NCI-H748 (cell line): ENCODE data around the gene RAB11FIP3.

Experiments
- DNase-seq: peaks from one replicate; lab custom pipeline; 2025; ENCODE audit not compliant: unreplicated experiment; lab: John Stamatoyannopoulos, UW

The RAB11FIP3 gene

DNA sequence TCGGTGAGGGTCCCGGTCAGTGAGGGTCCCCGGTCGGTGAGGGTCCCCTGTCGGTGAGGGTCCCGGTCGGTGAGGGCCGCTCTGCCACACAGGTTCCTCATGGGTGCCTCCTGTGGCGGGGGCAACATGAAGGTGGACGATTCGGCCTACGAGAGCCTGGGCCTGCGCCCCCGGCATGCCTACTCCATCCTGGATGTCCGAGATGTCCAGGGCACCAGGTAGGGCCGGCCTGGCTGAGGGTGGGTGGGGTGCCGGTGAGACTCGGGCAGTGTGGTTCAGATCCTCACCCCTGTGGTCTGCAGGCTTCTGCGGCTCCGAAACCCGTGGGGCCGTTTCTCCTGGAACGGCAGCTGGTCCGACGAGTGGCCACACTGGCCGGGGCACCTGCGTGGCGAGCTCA is 125.8 kb downstream of the RAB11FIP3 start:
- DNase-seq: no peak

DNA sequence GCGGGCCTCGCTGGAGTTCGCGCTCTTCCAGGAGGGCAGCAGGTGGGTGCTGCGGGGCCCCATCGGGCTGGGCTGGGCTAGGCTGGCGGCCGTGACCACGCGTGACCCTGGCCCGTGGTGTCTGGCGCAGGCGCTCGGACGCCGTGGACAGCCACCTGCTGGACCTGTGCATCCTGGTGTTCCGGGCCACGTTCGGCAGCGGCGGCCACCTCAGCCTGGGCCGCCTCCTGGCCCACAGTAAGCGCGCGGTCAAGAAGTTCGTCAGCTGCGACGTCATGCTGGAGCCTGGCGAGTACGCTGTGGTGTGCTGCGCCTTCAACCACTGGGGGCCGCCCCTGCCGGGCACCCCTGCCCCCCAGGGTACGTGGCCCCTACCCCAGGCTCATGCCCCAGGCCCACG is 126.7 kb downstream of the RAB11FIP3 start:
- no peak for DNase-seq

DNA sequence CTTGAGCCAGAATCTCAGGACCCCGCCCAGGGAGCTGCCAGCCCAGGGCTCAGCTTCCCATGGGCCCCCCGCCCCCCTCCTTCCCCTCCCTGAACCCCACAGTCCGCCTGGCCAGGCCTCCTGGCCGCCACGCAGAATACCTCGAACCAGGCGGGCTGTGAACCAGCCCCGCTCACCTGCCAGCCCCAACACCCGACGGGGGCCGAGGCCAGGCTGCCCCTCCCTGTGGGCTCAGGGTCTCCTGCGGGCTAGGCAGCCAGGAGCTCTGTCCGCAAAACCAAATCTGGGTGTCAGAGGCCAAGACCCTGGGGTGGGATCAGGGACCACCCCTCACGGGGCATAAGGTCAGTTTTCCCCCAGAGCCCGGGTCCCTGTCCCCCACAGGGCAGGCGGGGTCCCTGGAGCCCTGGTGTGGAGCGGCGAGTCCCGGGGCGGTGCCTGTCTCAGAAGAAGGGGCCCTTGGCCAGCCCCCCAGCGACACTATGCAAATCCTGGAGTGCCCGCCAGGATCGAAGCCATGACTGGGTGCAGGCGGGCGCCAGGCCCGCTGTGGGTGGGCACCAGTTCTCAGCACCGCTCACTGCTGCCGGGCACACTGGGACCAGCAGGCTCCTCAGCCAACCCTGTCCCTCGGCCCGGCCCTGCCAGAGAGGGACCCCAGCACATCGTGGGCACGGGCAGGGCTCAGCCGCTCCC is 128.3 kb downstream of the RAB11FIP3 start:
- no peak for DNase-seq

DNA sequence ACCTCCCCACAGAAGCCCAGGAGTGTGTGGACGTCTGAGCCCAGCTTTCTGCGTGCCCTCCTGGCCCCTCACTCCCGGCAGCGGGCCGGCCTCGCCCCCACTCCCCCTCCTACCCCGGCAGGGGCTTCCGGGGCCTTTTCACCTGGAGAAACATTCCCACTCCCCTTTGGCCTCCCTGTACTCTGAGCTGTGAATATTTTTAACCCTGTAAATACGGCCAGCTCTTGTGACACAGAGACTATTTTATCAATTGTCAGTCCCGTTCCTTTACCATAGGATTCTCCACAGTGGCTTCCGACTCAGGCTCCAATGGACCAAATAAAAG is 128.8 kb downstream of the RAB11FIP3 start:
- DNase-seq: no peak

DNA sequence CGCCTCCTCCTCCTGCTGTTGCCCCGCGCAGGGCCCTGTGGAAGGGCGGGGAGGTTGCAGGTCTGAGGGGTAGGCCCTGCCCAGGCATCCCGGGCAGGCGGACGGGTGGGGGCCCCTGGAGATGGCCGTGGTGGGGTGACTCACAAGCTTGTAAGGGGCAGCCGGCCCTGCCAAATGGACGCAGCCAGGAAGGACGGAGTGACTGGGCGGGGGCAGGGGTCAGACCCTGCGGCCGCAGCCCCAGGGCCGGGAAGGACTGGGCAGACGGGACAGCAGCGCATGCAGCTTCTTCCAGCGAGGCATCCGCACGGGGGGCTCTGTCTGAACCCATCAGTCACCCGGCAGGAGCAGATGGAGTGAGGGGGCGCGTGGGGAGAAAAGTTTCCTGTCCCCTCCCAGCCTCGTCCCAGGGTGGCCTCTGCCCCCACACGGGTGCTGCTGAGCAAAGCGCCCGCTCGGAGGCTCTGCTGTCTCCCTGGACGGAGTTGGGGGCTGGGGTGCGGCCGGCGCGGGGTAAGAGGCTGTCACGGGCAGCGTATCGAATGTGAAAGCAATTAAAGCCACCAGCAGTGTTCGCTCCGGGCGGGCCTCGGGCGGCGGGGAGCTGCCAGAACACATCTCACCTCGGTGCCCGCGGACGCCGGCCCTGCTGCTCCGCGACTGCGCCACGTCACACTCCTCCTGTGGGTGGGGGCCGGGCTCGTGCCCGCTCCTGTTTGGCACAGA is 129.4 kb downstream of the RAB11FIP3 start:
- DNase-seq: no peak

DNA sequence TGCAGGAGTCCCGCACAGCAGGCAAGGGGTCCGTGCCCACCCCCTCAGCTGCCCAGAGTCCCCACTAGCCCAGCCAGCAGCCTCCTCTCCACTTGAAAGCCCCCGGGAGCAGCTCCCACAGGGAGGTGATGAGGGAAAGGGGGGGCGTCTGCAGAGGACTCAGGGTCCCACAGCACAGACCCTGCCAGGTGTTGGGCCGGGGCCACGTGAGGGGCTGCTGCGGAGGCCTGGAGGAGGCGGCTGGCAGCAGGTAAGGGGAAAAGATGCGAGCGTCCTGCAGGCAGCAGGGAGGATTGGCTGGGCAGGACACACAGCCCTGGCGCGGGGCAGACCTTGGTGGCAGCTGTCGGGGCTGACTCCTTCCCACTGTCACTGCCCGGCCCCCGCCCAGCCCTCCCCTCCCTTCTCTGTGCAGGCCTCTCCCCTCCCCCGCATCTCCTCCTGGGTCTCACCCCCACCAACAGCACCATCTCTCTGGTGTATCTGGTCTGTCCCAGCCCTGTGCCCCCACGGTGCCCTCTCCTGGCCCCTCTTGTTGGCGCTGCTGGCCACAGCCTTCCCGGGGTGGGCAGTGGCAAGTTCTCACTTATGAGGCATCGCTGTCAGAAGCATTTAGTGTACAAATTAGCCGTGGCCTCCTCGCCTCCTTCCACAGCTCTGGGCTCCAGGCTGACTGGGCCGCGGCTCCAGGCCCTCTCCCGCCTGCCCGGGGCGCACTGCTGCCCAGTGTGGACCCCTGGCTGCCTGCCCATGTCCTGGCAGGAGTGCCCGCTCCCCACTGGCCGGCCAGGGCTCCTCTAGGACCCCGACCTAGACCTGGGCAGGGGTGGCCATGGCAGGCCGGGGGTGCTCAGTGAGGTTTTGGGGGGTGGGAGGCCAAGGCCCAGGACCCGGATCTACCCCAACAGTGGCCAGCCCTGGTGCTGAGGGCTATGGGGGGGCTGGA is 130.4 kb downstream of the RAB11FIP3 start:
- DNase-seq: no peak

DNA sequence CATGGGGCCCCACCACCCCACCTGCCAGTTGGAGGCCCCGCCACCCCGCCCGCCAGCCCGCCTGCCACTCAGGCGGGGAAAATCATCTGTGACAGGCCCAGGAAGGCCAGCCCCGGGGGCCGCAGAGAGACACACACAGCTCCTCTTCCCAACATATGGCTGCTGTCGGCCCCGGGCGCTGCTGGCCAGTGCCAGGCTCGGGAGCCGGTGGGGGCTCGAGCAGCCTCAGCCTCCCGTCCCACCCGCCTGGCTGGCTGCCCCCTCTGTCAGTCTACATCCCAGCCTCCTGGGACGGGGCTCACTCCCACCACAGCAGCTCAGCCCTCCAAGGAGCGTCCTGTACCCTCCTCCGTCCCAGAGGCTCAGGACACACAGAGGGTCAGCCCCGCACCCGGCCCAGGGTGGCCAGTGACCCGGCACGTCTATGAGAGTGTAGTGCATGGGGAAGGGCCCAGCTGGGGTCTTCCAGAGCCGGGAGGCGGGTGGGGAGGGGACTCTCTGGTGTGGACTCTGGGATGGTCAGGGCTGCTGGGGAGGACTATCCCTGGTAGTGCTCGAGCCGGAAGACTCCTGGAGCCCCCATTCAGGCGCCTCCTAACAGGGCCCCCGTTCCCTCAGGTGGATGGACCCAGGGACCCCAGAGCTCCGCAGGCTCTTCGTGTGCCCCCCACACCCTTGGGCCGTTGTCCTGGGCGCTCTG is 131.2 kb downstream of the RAB11FIP3 start:
- DNase-seq: no peak

DNA sequence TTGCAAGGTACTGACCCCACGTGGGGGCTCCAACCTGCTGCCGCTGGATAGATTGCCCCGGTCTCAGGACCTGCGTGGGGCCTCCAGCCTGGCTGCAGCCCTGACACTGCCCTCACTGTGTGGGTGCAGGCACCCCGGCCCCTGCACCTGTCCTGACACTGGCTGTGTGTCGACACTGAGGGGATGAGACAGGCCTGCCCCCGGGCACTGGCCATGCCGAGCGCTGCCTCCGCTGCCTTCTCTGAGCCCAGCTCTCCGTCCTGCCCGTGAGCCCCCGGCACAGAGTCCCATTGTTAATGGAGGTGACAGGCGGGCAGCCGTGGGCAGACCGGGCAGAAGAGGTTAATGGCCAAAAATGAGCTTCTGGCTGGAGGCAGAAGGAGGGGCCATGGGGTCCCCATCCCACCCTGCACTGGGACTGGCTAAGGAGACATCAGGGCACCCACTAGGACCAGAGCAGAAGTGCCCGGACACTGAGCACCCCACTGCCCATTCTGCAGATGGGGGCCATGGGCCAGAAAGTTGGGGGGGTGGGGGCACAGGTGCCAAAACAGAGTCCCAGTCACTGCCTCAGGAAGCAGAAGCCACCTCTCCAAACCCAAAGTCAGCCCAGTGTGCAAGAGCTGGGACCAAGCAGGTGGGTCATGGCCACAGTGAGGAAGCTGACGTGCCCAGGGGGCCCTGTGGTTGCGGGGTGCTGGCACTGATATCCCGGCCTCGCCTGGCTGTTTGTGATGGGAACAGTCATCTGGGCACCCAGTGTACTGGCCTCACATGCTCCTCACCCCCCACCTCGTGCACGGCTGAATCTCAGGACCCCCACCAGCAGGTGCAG is 132.2 kb downstream of the RAB11FIP3 start:
- DNase-seq: no peak

DNA sequence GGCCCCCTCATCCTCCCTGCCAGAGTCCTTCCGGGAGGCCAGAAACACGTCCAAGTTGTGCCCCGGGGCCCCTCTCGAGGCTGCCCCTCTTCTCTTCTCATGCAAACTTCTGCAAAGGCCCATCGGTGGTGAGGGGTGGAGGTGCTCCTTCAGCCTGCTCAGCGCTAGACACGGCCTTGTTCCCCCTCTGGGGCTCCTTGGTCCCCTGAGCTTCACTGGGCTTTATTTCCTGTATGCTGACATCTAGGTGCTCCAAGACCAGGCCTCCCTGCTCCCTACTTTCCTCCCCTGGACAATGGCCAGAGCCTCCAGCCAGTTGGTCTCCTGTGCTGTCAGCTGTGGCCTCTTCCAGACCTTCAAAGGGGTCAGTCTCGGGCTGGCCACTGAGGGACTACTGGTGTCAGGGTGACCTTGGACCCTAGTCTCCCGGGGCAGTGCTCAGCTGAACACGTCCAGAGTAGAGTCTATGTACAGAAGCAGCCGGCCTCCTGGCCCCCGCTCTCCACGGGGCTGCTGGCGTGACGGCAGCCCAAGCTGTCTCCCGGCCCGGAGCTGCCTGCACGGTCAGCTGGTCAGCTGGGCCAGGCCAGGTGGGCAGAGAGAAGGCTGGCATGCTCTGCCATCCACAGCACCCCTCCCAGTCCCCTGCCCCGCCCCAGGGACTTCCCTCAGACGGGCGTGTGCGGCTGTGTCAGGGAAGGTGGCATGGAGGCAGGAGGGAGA is 133.0 kb downstream of the RAB11FIP3 start:
- DNase-seq: no peak

DNA sequence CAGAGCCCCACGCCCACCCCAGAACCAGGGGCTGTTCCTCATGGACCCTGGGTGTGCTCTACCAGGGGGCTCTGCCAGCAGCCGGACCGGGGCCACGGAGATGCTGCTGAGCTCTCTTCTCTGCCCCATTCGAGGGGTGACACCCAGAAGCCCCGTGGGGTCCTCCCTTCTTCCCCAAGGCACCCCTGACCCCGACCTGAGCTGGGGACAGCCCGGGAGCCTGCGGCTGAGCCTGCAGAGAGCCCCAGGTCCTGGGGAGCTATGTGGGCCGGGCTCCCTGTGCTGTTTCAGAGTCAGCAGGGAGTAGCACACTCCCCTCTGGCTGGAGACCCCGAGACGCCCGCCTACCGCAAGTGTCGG is 133.6 kb downstream of the RAB11FIP3 start:
- no peak for DNase-seq

DNA sequence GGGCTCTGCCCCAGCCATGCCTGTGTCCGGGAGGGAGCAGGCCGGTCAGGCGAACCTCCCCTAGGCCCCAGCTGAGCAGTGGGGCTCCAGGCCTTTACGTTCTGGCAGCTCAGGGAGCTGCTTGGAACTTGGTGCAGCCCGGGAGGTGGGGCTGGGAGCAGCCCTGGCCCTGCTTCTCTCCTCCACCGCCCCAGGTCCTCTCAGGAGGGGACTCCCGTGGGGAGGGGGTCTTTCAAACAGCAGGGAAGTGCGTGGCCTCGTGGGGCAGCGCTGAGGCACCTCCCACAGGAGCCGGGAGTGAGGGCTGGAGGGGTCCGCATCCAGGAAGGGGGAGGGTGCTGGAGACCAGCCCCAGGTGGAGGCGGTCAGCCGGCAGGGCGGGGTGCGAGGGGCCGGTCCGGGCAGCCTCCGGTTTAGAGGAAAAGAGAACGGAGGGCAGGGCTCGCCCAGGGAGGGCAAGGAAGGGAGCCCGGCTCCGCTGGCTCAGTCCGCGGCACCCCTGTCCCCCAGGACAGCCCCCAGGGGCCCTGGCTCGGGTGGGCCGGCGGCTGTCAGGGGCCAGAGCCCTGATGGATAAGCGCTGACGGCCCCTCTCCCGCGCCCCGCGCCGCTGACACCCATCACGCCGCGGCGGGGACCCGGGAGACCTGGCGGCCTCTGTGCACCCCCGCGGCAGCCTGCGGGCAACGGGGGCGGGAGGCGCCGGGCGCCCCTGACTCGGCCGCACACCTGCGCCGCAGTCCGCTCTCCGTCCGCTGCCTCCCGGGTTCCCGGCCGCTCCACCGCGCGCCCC is 134.2 kb downstream of the RAB11FIP3 start:
- no peak for DNase-seq

DNA sequence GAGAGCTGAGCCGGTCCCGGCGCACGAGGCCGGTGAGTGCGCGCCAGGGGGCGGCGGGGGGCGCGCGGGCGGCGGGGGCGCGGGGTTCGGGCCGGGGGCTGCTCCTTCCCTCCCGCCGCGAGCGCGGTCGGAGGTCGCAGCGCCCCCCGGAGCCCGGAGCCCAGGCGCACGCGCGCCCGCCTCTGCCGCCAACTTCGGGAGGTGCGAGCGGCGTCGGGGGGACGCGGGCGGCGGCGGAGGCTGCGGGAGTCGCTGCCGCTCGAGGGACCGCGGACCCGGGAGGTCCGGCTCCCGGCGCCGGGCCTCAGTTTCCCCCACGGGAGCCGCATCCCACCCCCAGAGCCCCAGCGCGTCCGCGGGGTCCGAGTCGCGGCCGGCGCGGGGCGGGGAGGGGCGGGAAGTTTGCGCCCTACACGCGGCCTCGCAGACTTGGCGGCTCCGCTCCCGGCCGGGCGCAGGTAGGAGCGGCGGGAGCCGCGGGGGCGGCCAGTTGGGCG is 134.8 kb downstream of the RAB11FIP3 start, which contains the start of gene PRR35:
PRR35 (plus strand) TSS at position 191 of the 497 bp plus-strand sequence. CDS start 2,901 bp downstream, outside the sequence.
- peak; percentile 4 for DNase-seq

DNA sequence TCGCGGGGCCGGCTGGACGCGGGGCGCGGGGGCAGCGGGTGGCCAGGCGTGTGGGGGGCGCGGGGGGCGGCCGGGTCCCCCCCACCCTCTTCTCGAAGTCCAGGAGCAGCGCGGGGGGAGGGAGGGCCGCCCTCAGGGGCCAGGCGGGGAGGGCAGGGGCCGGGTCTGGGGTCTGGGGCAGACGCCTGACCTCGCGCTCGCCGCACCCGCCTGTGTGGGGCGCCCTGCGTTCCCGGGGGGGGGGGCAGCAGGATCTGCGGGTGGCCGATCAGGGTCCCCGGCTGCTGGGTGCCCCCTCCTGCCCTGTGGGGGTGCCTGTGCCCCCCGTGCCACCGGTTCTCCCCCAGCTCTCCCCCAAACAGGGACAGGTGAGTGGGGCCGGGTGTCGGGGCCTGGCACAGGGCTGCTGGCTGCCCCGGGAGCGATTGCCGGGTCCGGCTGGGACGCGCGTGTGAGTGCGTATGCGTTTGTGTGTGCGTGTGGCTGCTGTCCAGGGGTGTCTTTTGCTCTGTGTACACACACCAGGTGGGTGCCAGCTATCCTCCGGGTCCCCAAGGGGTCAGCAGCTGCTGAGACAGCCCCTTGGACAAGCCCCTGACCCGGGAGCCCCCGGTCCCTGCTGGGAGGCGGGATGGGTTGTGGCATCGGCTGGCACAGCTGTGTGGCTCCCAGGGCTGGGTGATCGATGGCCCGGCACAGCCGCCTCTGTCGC is 135.4 kb downstream of the RAB11FIP3 start:
- DNase-seq: no peak

DNA sequence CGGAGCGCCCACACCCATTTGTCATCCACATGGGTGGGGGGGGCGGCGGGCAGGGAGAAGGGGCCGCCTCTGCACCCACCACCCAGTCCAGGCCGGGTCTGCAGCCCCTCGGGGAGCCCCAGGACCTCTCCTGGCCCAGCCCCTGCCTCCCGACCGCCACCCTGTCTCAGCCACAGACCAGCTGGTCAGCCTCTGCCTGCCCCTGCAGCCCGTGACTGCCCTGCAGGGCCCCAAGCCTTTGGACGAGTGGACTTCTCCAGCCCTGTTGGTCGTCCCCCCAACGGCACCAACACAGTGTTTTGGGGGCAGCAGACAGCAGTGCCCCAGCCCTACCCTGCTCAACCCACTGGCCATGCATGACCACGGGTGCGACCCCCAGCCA is 136.0 kb downstream of the RAB11FIP3 start:
- no peak for DNase-seq

DNA sequence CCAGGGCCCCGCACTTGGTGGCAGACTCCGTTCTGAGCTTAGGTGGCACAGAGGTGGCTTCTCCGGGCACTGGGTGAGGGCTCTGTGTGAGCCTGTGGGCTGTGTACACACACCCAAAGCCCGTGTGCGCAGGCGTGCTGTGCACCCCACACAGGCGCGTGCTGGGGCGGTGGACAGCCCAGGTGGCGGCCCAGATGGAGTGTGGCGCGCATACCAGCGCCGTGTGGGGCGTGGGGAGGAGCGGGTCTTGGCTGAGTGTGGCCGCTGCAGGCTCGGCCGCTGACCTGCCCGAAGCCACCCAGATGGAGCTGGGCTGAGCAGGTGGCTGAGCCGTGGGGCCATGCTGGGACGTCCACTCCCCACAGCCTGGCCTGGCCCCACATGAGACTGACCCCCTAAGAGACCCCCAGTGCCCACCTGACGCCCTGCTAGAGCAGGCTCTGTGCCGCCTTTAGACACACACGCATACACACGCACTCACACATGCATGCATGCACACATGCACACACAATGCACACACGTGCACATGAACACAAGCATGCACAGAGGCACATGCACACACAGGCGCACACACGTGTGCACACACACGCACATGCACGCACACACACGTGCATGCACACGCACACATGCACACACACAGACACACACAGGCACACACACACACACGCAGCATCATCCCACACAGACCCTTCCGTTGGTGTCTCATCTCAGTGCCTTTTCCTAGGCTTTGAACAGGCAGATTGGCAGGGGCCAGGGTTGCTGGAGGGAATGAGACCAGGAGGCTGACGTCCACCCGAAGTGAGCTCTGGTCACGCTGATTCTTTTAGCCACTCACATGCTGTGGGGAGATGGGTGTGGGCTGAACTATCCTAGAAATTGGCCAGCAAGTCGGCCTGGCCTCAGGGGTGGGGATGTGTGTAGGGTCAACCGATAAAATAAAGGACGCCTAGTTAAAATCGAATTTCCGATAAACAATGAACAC is 136.8 kb downstream of the RAB11FIP3 start:
- no peak for DNase-seq

DNA sequence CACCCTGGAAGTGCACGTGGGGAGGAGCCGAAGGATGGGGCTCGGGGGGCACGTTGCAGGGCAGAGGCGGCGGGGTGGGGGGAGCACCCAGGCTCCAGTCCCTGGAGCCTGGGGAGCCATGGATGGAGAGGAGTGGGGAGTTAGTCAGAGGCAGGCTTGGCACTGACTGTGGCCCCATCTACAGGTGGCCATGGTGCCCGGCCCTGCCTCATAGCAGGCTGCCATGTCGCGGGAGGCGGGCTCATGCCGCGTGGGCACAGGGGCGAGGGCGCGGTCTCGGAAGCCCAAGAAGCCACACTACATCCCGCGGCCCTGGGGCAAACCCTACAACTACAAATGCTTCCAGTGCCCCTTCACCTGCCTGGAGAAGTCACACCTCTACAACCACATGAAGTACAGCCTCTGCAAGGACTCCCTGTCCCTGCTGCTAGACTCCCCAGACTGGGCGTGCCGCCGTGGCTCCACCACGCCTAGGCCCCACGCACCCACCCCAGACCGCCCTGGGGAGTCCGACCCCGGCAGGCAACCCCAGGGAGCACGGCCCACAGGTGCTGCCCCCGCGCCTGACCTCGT is 137.7 kb downstream of the RAB11FIP3 start:
- peak; percentile 1 for DNase-seq
